Transverse colon (tissue), 4 donors: ENCODE measurements around the gene RBM4B. TPM values are rescaled to one million over a fixed set of nuclear protein-coding genes. Genes with fewer than 3 reads are reported as not detected.

ENCODE experiments used
- DNase-seq: peaks from one replicate; pipeline ENCODE4 v3.0.0-alpha.2; 2019
- H3K27ac ChIP-seq, 4 donors: fragments of 200-600 bp; sonication (generic); 2 replicates each; pipeline ENCODE4 v1.5.1; 2016 to 2018; ENCODE audit warnings: inconsistent platforms in 4 of 4
- H3K27me3 ChIP-seq: fragments of 200-600 bp; sonication (generic); 2 replicates; pipeline ENCODE4 v1.5.1; 2017; ENCODE audit warnings: inconsistent platforms
- H3K36me3 ChIP-seq, 4 donors: fragments of 200-600 bp; sonication (generic); 2 replicates each; pipeline ENCODE4 v1.5.1; 2017 to 2019; ENCODE audit warnings: inconsistent platforms in 4 of 4
- H3K4me1 ChIP-seq, 4 donors: fragments of 200-600 bp; sonication (generic); 2 replicates each; pipeline ENCODE4 v1.5.1; 2017 to 2020; ENCODE audit warnings: inconsistent platforms in 4 of 4
- H3K4me3 ChIP-seq, 4 donors: fragments of 200-600 bp; sonication (generic); 1 replicate in 1 of 4; 2 replicates in 3 of 4; pipeline versions ENCODE4 v1.5.1 to v1.6.1; 2017 to 2019; ENCODE audit warnings: inconsistent platforms in 4 of 4
- H3K9me3 ChIP-seq, 2 donors: fragments of 200-600 bp; sonication (generic); 2 replicates each; pipeline ENCODE4 v1.5.1; 2017 to 2019; ENCODE audit warnings: inconsistent platforms in 2 of 2
- EP300 ChIP-seq: sonication (generic); formaldehyde crosslinking; IDR thresholded peaks from one replicate; pipeline ENCODE4 v1.6.1; 2017; ENCODE audit warnings: antibody characterized with exemption, low read depth
- POLR2A ChIP-seq: fragments of 450-650 bp; IDR thresholded peaks from one replicate; pipeline ENCODE4 v1.6.1; 2016; ENCODE audit warnings: antibody characterized with exemption, mild to moderate bottlenecking, moderate library complexity
- POLR2AphosphoS5 ChIP-seq, 3 donors: sonication (generic); formaldehyde crosslinking; IDR thresholded peaks; one replicate each; pipeline ENCODE4 v1.6.1; 2016; ENCODE audit warnings: antibody characterized with exemption in 3 of 3
- WGBS, 2 donors: methylation state at CpG; one replicate each; pipeline ENCODE4 v1.1.5; 2018; ENCODE audit warnings: low coverage in 1 of 2; 5-methylcytosine and 5-hydroxymethylcytosine counted together
- in situ Hi-C, 4 donors: fragments of 200-750 bp; cut with MboI; loops; one replicate each; pipeline versions ENCODE4 v1.15.0 to v1.15.1; 2017; ENCODE audit warnings: low sequenced_read_pairs in 3 of 4, low pct_ligation_motif_present in 1 of 4, low pct_unique_long_range_greater_than_20kb in 1 of 4
- intact Hi-C: fragments of 100-400 bp; cut with DNase I; formaldehyde crosslinking; loops from one replicate; pipeline ENCODE4 v1.15.1; 2023; ENCODE audit warnings: low total_unique reads
- total RNA-seq, 4 donors: library from RNA; depleted of rRNA; stranded (reverse); fragments of >200 nt; gene quantifications; one replicate each; pipeline ENCODE4 v1.1.0, GENCODE V29; 2016
- TF ChIP-seq, protein P1 (sequence below), 5 experiments: fragments of 200-600 bp in 3 of 5; fragments of 450-650 bp in 2 of 5; sonication (generic) in 3 of 5; IDR thresholded peaks; 1 replicate in 2 of 5; 2 replicates in 3 of 5; pipeline ENCODE4 v1.5.1; 2016 to 2017; ENCODE audit warnings: antibody characterized with exemption in 5 of 5, inconsistent platforms in 3 of 5, mild to moderate bottlenecking in 2 of 5, moderate library complexity in 1 of 5

The RBM4B gene
- total RNA-seq, 4 donors from 2014 or later: 14.2 to 22.1 (median 15.5) TPM

DNA sequence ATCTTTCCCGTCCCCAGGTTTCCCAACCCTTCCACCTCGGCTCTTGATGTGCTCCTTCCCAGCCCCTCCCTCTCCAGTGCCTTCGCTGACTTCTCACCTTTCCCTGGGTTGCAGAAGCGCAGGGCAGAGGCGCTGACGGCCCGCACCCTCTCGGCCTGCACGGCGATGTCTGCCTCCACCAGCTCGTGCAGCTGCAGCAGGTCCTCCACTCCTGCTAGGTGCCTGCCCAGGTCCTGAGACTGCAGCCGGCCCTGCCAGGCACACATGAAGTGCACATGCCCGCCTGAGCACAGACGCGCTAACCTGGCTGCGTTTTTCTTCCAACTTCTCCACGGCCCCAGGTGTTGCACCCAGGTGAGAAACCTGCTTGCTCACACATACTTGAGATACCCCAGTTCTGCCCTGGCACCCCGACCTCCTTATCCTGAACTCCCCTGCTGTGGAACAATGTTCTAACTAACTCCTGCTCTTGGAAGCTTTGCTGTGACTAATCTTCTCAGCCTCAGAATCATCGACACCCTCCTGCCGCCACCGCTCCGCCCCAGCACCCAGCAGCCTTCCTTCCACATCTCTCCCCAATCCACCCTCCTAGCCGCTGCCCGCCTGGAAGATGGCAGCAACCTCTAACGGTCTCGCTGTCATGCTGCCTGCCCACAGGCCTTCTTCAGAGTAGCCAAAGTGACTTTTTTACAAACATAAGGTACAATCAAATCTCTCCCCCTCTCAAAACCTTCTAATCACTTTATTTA, 28.1 kb upstream of the RBM4B start:
- Histone ChIP-seq H3K4me1 (no peaks in the 10 kb centered on the region), H3K27ac (no peak overlapping the region), H3K36me3 (no peaks in the 10 kb centered on the region), H3K4me3 (no peak overlapping the region), H3K27me3 (no peaks in the 10 kb centered on the region), H3K9me3 (no peaks in the 10 kb centered on the region)
- TF ChIP-seq POLR2A (no peak), EP300 (no peak), POLR2AphosphoS5 (IDR thresholded peaks at IDR 0.05) (no peak)
- TF ChIP-seq, protein P1, sequence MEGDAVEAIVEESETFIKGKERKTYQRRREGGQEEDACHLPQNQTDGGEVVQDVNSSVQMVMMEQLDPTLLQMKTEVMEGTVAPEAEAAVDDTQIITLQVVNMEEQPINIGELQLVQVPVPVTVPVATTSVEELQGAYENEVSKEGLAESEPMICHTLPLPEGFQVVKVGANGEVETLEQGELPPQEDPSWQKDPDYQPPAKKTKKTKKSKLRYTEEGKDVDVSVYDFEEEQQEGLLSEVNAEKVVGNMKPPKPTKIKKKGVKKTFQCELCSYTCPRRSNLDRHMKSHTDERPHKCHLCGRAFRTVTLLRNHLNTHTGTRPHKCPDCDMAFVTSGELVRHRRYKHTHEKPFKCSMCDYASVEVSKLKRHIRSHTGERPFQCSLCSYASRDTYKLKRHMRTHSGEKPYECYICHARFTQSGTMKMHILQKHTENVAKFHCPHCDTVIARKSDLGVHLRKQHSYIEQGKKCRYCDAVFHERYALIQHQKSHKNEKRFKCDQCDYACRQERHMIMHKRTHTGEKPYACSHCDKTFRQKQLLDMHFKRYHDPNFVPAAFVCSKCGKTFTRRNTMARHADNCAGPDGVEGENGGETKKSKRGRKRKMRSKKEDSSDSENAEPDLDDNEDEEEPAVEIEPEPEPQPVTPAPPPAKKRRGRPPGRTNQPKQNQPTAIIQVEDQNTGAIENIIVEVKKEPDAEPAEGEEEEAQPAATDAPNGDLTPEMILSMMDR (IDR thresholded peaks at IDR 0.05): no peak
- no peak for DNase-seq
- WGBS, 2 donors: 94% methylated on average over 3 to 26 of the region's 26 CpGs
- intact Hi-C loops (no loop called here), in situ Hi-C loops (loop anchor here in 1 of 4 donors (25.0 kb wide), 1 partner anchor 307 kb away; the partner anchor contains the start of gene SYT12)

DNA sequence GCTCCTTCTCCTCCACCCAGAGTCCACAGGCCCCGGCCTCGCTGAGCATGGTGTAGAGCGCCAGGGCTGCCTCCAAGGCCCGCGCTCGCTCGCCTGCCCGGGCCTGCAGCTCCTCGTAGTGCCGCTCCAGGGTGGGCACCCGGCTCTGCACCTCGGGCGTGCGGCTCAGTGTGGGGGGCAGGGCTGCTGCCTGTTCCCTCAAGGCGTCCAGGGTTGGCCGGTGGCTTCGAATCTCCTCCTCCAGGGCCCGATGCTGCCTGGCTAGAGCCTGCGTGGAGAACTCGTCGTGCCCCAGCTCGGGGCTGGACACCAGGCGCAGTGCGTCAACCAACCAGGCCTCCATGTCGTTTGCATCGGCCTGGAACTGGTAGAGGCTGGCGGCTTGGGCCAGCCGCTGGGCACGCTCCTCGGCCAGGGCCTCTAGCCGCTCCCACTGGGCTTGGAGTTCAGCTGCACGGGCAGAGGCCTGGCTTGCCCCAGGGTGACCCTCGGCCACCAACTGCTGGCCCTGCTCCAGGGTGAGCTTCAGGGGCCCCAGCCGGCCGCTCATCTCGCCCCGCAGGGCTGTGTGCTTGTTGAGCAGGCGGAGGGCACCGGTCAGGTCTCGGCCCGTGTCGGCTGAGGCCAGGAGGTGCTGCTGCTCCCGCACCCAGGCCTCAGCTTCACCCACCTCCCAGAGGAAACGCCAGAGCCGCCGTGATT, 27.1 kb upstream of the RBM4B start:
- TF ChIP-seq POLR2A (no peak), EP300 (no peak), POLR2AphosphoS5 (IDR thresholded peaks at IDR 0.05) (no peak)
- TF ChIP-seq, protein P1 (IDR thresholded peaks at IDR 0.05): no peak
- no peak overlapping the region for H3K27ac ChIP-seq
- H3K36me3 ChIP-seq: no peaks in the 10 kb centered on the region
- WGBS, 2 donors: 95% methylated on average over 41 of the region's 46 CpGs; no CpG with 5 or more reads in 1 of the 2 donors
- no peaks in the 10 kb centered on the region for H3K9me3 ChIP-seq
- no peaks in the 10 kb centered on the region for H3K27me3 ChIP-seq
- DNase-seq: no peak
- in situ Hi-C loops (loop anchor here in 1 of 4 donors (25.0 kb wide), 1 partner anchor 307 kb away; the partner anchor contains the start of gene SYT12), intact Hi-C loops (loop anchor here (5.0 kb wide), 1 partner anchor 182 kb away; no protein-coding TSS in a partner anchor)
- H3K4me3 ChIP-seq: no peak overlapping the region
- H3K4me1 ChIP-seq: no peaks in the 10 kb centered on the region

DNA sequence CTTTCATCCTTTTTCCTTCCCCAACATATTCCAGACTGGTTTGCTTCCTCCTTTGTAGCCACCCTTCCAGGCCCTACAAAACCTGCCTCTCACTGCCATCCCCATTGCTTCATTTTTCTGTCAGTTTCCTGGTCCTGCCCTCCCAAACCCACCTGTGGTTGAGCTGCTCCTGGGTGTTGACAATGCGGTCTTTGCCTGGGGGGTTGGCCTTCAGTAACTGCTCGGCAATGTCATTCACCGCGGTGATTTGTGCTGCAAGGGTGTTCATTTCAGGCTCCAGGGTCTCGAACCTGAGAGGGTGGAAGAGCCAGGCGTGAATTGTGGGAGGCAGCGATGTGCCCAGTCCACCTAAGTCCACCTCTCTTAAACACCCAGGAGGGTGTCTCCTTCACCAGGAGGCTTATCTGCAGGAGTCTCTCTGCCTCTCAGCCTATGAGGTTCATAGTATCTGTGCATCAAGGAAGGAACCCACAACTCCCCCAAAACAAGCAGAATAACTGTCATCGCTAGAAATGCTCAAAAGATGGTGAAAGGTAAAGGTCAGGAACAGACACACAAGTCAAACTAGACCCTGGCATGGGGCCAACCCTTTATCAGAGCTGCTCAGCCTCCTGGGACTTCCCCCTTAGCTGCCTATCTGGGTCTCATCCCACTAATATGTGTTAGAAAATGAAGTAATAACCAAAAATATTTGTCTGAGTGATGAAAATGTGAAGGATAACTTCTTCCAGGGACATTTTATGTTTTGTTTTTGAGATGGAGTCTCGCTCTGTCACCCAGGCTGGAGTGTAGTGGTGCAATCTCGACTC, 23.9 kb upstream of the RBM4B start:
- H3K27ac ChIP-seq: no peak overlapping the region
- intact Hi-C loops (loop anchor here (5.0 kb wide), 1 partner anchor 186 kb away; no protein-coding TSS in a partner anchor), in situ Hi-C loops (loop anchor here in 1 of 4 donors (25.0 kb wide), 1 partner anchor 311 kb away; the partner anchor contains the start of gene SYT12)
- no peaks in the 10 kb centered on the region for H3K27me3 ChIP-seq
- no peak for TF ChIP-seq POLR2AphosphoS5 (IDR thresholded peaks at IDR 0.05)
- no peak for TF ChIP-seq EP300
- TF ChIP-seq, protein P1 (IDR thresholded peaks at IDR 0.05): no peak
- TF ChIP-seq POLR2A: no peak
- H3K4me3 ChIP-seq: no peak overlapping the region
- WGBS, 2 donors: 60 to 85% methylated on average over 1 to 10 of the region's 10 CpGs
- no peaks in the 10 kb centered on the region for H3K36me3 ChIP-seq
- H3K4me1 ChIP-seq: no peaks in the 10 kb centered on the region
- no peak for DNase-seq
- no peaks in the 10 kb centered on the region for H3K9me3 ChIP-seq
